Spleen (tissue), 11 donors: Measurements from ENCODE around the gene CSGALNACT2. TPM values are rescaled to one million over a fixed set of nuclear protein-coding genes. Genes with fewer than 3 reads are reported as not detected.
A peak's percentile ranks its signal among the peaks of the same experiment; 100 is the strongest.

ENCODE experiments used
- DNase-seq: peaks from one replicate; pipeline ENCODE4 v3.0.0-alpha.2; 2020
- H3K27ac ChIP-seq, 8 donors: fragments of 200-600 bp; sonication (generic) in 7 of 8; 1 replicate in 4 of 8; 2 replicates in 4 of 8; pipeline versions ENCODE4 v1.5.0 to v1.8.0; 2016 to 2021; ENCODE audit warnings: inconsistent platforms in 4 of 8, mild to moderate bottlenecking in 4 of 8, moderate library complexity in 1 of 8
- H3K27me3 ChIP-seq, 7 donors: fragments of 200-600 bp; sonication (generic) in 6 of 7; replicated peaks in 1 of 7; 1 replicate in 4 of 7; 2 replicates in 3 of 7; pipeline versions ENCODE4 v1.5.0 to v1.8.0; 2016 to 2021; ENCODE audit warnings: inconsistent platforms in 3 of 7, mild to moderate bottlenecking in 1 of 7
- H3K36me3 ChIP-seq, 6 donors: fragments of 200-600 bp; sonication (generic) in 5 of 6; 1 replicate in 4 of 6; 2 replicates in 2 of 6; pipeline versions ENCODE4 v1.5.0 to v1.8.0; 2016 to 2021; ENCODE audit warnings: inconsistent platforms in 2 of 6
- H3K4me1 ChIP-seq, 6 donors: fragments of 200-600 bp; sonication (generic) in 5 of 6; 1 replicate in 3 of 6; 2 replicates in 3 of 6; pipeline versions ENCODE4 v1.5.0 to v1.8.0; 2016 to 2021; ENCODE audit warnings: inconsistent platforms in 3 of 6
- H3K4me3 ChIP-seq, 8 donors: fragments of 200-600 bp; sonication (generic) in 7 of 8; 1 replicate in 4 of 8; 2 replicates in 4 of 8; pipeline versions ENCODE4 v1.5.0 to v1.8.0; 2016 to 2021; ENCODE audit warnings: inconsistent platforms in 4 of 8, mild to moderate bottlenecking in 4 of 8, moderate library complexity in 2 of 8
- H3K9me3 ChIP-seq, 8 donors: fragments of 200-600 bp; sonication (generic) in 7 of 8; 1 replicate in 4 of 8; 2 replicates in 4 of 8; pipeline versions ENCODE4 v1.5.0 to v1.8.0; 2016 to 2021; ENCODE audit warnings: inconsistent platforms in 4 of 8
- CTCF ChIP-seq, 11 experiments: fragments of 200-600 bp in 7 of 11; fragments of 450-650 bp in 4 of 11; sonication (generic) in 4 of 11; IDR thresholded peaks in 8 of 11; conservative IDR thresholded peaks in 3 of 11; 1 replicate in 7 of 11; 2 replicates in 4 of 11; pipeline versions ENCODE4 v1.4.0 to v1.8.0; 2016 to 2021; ENCODE audit warnings: antibody characterized with exemption in 11 of 11, inconsistent platforms in 4 of 11, mild to moderate bottlenecking in 1 of 11
- POLR2A ChIP-seq, 3 donors: fragments of 450-650 bp; IDR thresholded peaks; one replicate each; pipeline ENCODE4 v1.5.1; 2017; ENCODE audit warnings: antibody characterized with exemption in 3 of 3, mild to moderate bottlenecking in 1 of 3
- POLR2AphosphoS5 ChIP-seq, 3 donors: sonication (generic); formaldehyde crosslinking; IDR thresholded peaks; one replicate each; pipeline ENCODE4 v1.5.1; 2017; ENCODE audit warnings: antibody characterized with exemption in 3 of 3
- WGBS, 5 donors: extraction: QIAGEN DNeasy Blood & Tissue Kit in 3 of 5; methylation state at CpG; one replicate each; pipeline versions ENCODE4 v1.1.5 to v1.1.7; 2013 to 2018; 5-methylcytosine and 5-hydroxymethylcytosine counted together
- intact Hi-C: fragments of 100-400 bp; cut with DNase I; formaldehyde crosslinking; loops from one replicate; pipeline ENCODE4 v1.15.0; 2023; ENCODE audit warnings: low total_unique reads
- polyA plus RNA-seq, 3 donors: library from polyadenylated mRNA; stranded (reverse); fragments of 200-250 nt; gene quantifications; one replicate each; pipeline ENCODE4 v1.2.1, GENCODE V29; 2013
- total RNA-seq, 7 donors: library from RNA; depleted of rRNA in 3 of 7; stranded (reverse); fragments of >200 nt in 3 of 7; fragmentation: NEBNext Ultra II Directional in 4 of 7; extraction: Animal tissue kit (Norgen Biotek cat#: 25700) in 4 of 7; gene quantifications; one replicate each; pipeline versions ENCODE4 v1.1.0 to v1.2.1, GENCODE V29; 2016 to 2021
- donor health status: healthy with polysubstance abuse.
- donor health status: DM: no; HTN: no; CAD: no; lungs with moderate emphysema.
- donor health status: DM: no; HTN: no; CAD: no.
- donor health status: Bipolar disorder and iron deficiency.
- donor health status: healthy.
- donor health status: DM: no; HTN: no; CAD: no.
- donor health status: DM: yes; HTN: yes; CAD: no.

CSGALNACT2 gene
- total and polyA plus RNA-seq, 10 donors: 8.1 to 77.1 (median 34.2) TPM

GRCh38 chr10:43201545-43202131, 63.4 kb downstream of the CSGALNACT2 start:
- peak; percentile 79 for DNase-seq
- intact Hi-C loops: no loop called here
- no peaks in the 10 kb centered on the region for H3K27me3 ChIP-seq
- H3K9me3 ChIP-seq: no peaks in the 10 kb centered on the region
- peaks cover 0 to 43% (median 19%) of the 10 kb centered on the region in 6 donors for H3K4me1 ChIP-seq
- H3K4me3 ChIP-seq: peak overlapping the region in 4 of 8 donors; percentile 34 to 77 (median 51)
- H3K27ac ChIP-seq: peak overlapping the region in 2 of 8 donors; percentile 68 to 86
- TF ChIP-seq POLR2AphosphoS5 (IDR thresholded peaks at IDR 0.05): no peak
- TF ChIP-seq CTCF (IDR thresholded peaks at IDR 0.05 in 8 of 11, conservative IDR thresholded peaks at IDR 0.05 in 3 of 11): no peak
- TF ChIP-seq POLR2A (IDR thresholded peaks at IDR 0.05): no peak
- WGBS, 5 donors: 61 to 83% (median 77%) methylated on average over 3 to 11 of the region's 11 CpGs
- peaks cover 0 to 39% (median 0%) of the 10 kb centered on the region in 6 donors for H3K36me3 ChIP-seq

GRCh38 chr10:43202224-43202656, 64.0 kb downstream of the CSGALNACT2 start:
- intact Hi-C loops: no loop called here

GRCh38 chr10:43202657-43203447, 64.6 kb downstream of the CSGALNACT2 start:
- 24 to 42% (median 26%) methylated on average over 16 to 35 of the region's 35 CpGs for WGBS, 5 donors
- H3K36me3 ChIP-seq: peaks cover 0 to 28% (median 0%) of the 10 kb centered on the region in 6 donors
- intact Hi-C loops: no loop called here
- H3K4me1 ChIP-seq: peaks cover 0 to 43% (median 19%) of the 10 kb centered on the region in 6 donors
- peak overlapping the region in 4 of 8 donors; percentile 26 to 86 (median 62) for H3K27ac ChIP-seq
- H3K9me3 ChIP-seq: no peaks in the 10 kb centered on the region
- peak overlapping the region; percentile 27 to 77 (median 48) for H3K4me3 ChIP-seq
- no peaks in the 10 kb centered on the region for H3K27me3 ChIP-seq
- TF ChIP-seq POLR2A (IDR thresholded peaks at IDR 0.05): no peak
- no peak for TF ChIP-seq CTCF (IDR thresholded peaks at IDR 0.05 in 8 of 11, conservative IDR thresholded peaks at IDR 0.05 in 3 of 11)
- TF ChIP-seq POLR2AphosphoS5 (IDR thresholded peaks at IDR 0.05): no peak
- peak; percentile 91 for DNase-seq

More at GRCh38 chr10:43202224-43202656, 64.0 kb downstream of the CSGALNACT2 start:
- whole genome bisulfite sequencing, 5 donors: 0 to 2% (median 2%) methylated on average over 11 to 29 of the region's 29 CpGs
- peak overlapping the region in 3 of 8 donors; percentile 57 to 86 (median 68) for H3K27ac ChIP-seq
- H3K4me3 ChIP-seq: peak overlapping the region; percentile 27 to 77 (median 48)
- TF ChIP-seq CTCF (IDR thresholded peaks at IDR 0.05 in 8 of 11, conservative IDR thresholded peaks at IDR 0.05 in 3 of 11) (peak in 10 of 11 experiments; percentile 36 to 84 (median 68)), POLR2AphosphoS5 (IDR thresholded peaks at IDR 0.05) (peak in 1 of 3 donors; percentile 39), POLR2A (IDR thresholded peaks at IDR 0.05) (no peak)
- peaks cover 0 to 35% (median 0%) of the 10 kb centered on the region in 6 donors for H3K36me3 ChIP-seq
- peaks cover 0 to 43% (median 19%) of the 10 kb centered on the region in 6 donors for H3K4me1 ChIP-seq
- DNase-seq: peak; percentile 88
- no peaks in the 10 kb centered on the region for H3K27me3 ChIP-seq
- H3K9me3 ChIP-seq: no peaks in the 10 kb centered on the region
